Panc1 (cell line): Measurements from ENCODE around the gene DGAT2. TPM values are rescaled to one million over a fixed set of nuclear protein-coding genes. Genes with fewer than 3 reads are reported as not detected.

Source experiments
- ATAC-seq: fragments of 200-7000 bp; cut with Tn5 transposase; 2 replicates; pipeline ENCODE4 v1.9.1; 2020; ENCODE audit warnings: mild to moderate bottlenecking, moderate library complexity
- BruUV-seq: library from RNA; stranded (reverse); fragments of 400-500 nt; replicated peaks from 2 replicates; lab custom pipeline; 2021; lab: Mats Ljungman, UMichigan
- CTCF ChIA-PET: fragments of 300-600 bp; sonication (Branson Sonifier 250); formaldehyde crosslinking; loops from one replicate; lab custom pipeline; 2022; ENCODE audit warnings: antibody characterized with exemption; lab: Charles Lee
- POLR2A ChIA-PET: fragments of 300-600 bp; sonication (Branson Sonifier 250); formaldehyde crosslinking; loops from one replicate; lab custom pipeline; 2022; ENCODE audit warnings: antibody characterized with exemption; lab: Charles Lee
- DNase-seq: peaks from one replicate; pipeline ENCODE4 v3.0.0-alpha.2; 2010; ENCODE audit warnings: low read depth, low spot score
- H3K27ac ChIP-seq: 2 replicates; pipeline ENCODE4 v1.5.1; 2011; ENCODE audit warnings: mild to moderate bottlenecking, low read length, inconsistent platforms
- H3K27me3 ChIP-seq: fragments of 200-500 bp; sonication (Bioruptor generic); 2 replicates; pipeline ENCODE4 v1.6.0; 2014; ENCODE audit warnings: low read length, inconsistent platforms; ENCODE audit not compliant: control insufficient read depth, insufficient read depth
- H3K36me3 ChIP-seq: fragments of 200-500 bp; sonication (Bioruptor generic); 2 replicates; pipeline ENCODE4 v1.5.1; 2014; ENCODE audit warnings: inconsistent platforms, mild to moderate bottlenecking, low read length, moderate library complexity; ENCODE audit not compliant: control insufficient read depth, insufficient read depth
- H3K4me1 ChIP-seq: 2 replicates; pipeline ENCODE4 v1.5.1; 2011; ENCODE audit warnings: inconsistent platforms, mild to moderate bottlenecking, low read length, moderate library complexity; ENCODE audit not compliant: control insufficient read depth, insufficient read depth
- H3K4me3 ChIP-seq, 2 experiments: 2 replicates each; pipeline ENCODE4 v1.5.1; 2011 to 2012; ENCODE audit warnings: low read depth in 2 of 2, low read length in 2 of 2, mild to moderate bottlenecking in 2 of 2, inconsistent platforms in 1 of 2, moderate library complexity in 1 of 2
- H3K9me3 ChIP-seq: fragments of 200-500 bp; sonication (Bioruptor generic); 2 replicates; pipeline ENCODE4 v1.5.1; 2014; ENCODE audit warnings: low read depth, mild to moderate bottlenecking, inconsistent platforms, low read length, moderate library complexity; ENCODE audit not compliant: control insufficient read depth, insufficient read depth
- POLR2AphosphoS5 ChIP-seq: IDR thresholded peaks from 2 replicates; pipeline ENCODE4 v1.6.1; 2012; ENCODE audit warnings: mild to moderate bottlenecking, low read depth, low read length, moderate library complexity
- SIN3A ChIP-seq: IDR thresholded peaks from 2 replicates; pipeline ENCODE4 v1.6.1; 2012; ENCODE audit warnings: low read depth, mild to moderate bottlenecking, low read length, moderate library complexity, borderline replicate concordance; ENCODE audit not compliant: insufficient read depth
- TCF7L2 ChIP-seq: IDR thresholded peaks from 2 replicates; pipeline ENCODE4 v1.6.1; 2011; ENCODE audit warnings: mild to moderate bottlenecking, low read depth, low read length, inconsistent platforms
- in situ Hi-C: cut with HindIII; loops from 2 replicates; pipeline ENCODE4 v1.10.0; 2016; ENCODE audit warnings: low sequenced_read_pairs, low pct_unique_long_range_greater_than_20kb
- intact Hi-C: fragments of 100-400 bp; cut with micrococcal nuclease; formaldehyde crosslinking; loops from one replicate; pipeline ENCODE4 v1.10.0; 2022; ENCODE audit not compliant: unreplicated experiment
- total RNA-seq: library from RNA; stranded (reverse); gene quantifications from one replicate; pipeline ENCODE4 v1.2.1, GENCODE V29; 2021; ENCODE audit not compliant: unreplicated experiment
- TF ChIP-seq, protein P1 (sequence below): fragments of 450-650 bp; IDR thresholded peaks from 2 replicates; pipeline ENCODE4 v1.5.1; 2017; ENCODE audit warnings: mild to moderate bottlenecking
- TF ChIP-seq, protein P2 (sequence below), 2 experiments: IDR thresholded peaks; 2 replicates each; pipeline ENCODE4 v1.6.1; 2011 to 2012; ENCODE audit warnings: low read depth in 2 of 2, control low read depth in 1 of 2, low read length in 1 of 2, mild to moderate bottlenecking in 1 of 2, moderate library complexity in 1 of 2; ENCODE audit not compliant: insufficient read depth in 1 of 2

The DGAT2 gene
- total RNA-seq, 1 experiment from 2014 or later = 19.2 TPM

DNA sequence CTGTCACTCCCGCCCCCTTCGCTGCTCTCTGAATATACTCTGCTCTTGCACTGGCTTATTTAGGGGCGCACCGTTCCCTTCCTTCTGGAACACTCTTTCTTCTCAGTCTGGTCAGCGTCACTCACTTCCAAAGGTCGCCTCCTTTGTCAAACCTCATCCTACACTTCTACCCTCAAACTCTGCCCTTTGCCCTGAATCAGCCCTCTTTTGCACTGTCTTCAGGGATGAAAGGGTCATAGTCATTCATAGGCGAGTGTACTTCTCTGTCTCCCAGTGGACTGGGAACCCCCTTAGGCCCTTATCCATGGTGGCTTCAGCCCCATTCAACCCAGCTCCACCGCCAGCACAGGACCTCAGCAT lies 35.5 kb upstream of the DGAT2 start:
- no peaks in the 10 kb centered on the region for H3K9me3 ChIP-seq
- no peak overlapping the region for H3K4me3 ChIP-seq
- ChIA-PET POLR2A (no interaction called here), CTCF (no interaction called here)
- H3K4me1 ChIP-seq = no peaks in the 10 kb centered on the region
- peaks cover 19% of the 10 kb centered on the region for H3K27me3 ChIP-seq
- TF ChIP-seq, protein P1, sequence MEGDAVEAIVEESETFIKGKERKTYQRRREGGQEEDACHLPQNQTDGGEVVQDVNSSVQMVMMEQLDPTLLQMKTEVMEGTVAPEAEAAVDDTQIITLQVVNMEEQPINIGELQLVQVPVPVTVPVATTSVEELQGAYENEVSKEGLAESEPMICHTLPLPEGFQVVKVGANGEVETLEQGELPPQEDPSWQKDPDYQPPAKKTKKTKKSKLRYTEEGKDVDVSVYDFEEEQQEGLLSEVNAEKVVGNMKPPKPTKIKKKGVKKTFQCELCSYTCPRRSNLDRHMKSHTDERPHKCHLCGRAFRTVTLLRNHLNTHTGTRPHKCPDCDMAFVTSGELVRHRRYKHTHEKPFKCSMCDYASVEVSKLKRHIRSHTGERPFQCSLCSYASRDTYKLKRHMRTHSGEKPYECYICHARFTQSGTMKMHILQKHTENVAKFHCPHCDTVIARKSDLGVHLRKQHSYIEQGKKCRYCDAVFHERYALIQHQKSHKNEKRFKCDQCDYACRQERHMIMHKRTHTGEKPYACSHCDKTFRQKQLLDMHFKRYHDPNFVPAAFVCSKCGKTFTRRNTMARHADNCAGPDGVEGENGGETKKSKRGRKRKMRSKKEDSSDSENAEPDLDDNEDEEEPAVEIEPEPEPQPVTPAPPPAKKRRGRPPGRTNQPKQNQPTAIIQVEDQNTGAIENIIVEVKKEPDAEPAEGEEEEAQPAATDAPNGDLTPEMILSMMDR = no peak
- TF ChIP-seq SIN3A = no peak
- TF ChIP-seq TCF7L2 = no peak
- TF ChIP-seq POLR2AphosphoS5 = no peak
- TF ChIP-seq, protein P2, sequence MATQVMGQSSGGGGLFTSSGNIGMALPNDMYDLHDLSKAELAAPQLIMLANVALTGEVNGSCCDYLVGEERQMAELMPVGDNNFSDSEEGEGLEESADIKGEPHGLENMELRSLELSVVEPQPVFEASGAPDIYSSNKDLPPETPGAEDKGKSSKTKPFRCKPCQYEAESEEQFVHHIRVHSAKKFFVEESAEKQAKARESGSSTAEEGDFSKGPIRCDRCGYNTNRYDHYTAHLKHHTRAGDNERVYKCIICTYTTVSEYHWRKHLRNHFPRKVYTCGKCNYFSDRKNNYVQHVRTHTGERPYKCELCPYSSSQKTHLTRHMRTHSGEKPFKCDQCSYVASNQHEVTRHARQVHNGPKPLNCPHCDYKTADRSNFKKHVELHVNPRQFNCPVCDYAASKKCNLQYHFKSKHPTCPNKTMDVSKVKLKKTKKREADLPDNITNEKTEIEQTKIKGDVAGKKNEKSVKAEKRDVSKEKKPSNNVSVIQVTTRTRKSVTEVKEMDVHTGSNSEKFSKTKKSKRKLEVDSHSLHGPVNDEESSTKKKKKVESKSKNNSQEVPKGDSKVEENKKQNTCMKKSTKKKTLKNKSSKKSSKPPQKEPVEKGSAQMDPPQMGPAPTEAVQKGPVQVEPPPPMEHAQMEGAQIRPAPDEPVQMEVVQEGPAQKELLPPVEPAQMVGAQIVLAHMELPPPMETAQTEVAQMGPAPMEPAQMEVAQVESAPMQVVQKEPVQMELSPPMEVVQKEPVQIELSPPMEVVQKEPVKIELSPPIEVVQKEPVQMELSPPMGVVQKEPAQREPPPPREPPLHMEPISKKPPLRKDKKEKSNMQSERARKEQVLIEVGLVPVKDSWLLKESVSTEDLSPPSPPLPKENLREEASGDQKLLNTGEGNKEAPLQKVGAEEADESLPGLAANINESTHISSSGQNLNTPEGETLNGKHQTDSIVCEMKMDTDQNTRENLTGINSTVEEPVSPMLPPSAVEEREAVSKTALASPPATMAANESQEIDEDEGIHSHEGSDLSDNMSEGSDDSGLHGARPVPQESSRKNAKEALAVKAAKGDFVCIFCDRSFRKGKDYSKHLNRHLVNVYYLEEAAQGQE (IDR thresholded peaks at IDR 0.05; ENCODE audit: insufficient read depth in 1 of 2, low read depth in 2 of 2, low read length in 1 of 2) = no peak
- in situ Hi-C loops = no loop called here
- BruUV-seq = no TSS peak
- intact Hi-C loops = no loop called here
- H3K27ac ChIP-seq = no peak overlapping the region
- no peak for DNase-seq
- no peaks in the 10 kb centered on the region for H3K36me3 ChIP-seq
- no peak for ATAC-seq

DNA sequence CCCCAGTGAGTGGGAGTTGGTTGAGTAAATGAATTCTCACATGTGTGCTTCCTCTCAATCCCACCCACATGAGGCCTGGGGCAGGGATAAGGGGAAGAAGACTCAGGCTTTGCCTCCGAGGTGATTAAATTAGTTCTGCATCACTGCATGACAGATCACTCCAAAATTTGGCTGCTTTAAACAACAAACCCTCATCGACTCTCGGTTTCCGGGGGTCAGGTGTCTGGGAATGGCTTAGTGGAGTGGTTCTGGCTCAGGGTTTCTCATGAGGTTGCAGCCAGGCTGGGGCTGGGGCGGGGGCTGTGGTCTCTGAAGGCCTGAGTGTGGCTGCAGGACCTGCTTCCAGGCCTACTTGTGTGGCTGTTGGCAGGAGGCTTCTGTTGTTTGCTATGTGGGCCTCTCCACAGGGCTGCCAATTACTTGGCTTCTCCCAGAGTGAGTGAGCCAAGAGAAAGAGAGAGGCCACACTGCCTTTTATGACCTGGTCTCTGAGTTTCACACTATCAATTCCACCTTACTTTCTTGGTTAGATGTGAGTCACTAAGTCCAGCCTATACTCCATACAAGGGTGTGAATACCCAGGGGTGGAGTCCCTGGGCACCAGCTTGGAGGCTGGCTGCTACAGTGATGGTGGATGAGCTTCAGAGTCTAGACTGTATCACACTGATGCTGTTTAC lies 35.0 kb upstream of the DGAT2 start:
- ChIA-PET CTCF (interaction anchor here (1.1 kb wide), 1 partner anchor 10 kb away, joined by 4 read pairs; no protein-coding TSS in a partner anchor), POLR2A (no interaction called here)
- H3K27ac ChIP-seq = no peak overlapping the region
- DNase-seq = no peak
- intact Hi-C loops = no loop called here
- TF ChIP-seq, protein P2 (IDR thresholded peaks at IDR 0.05; ENCODE audit: insufficient read depth in 1 of 2, low read depth in 2 of 2, low read length in 1 of 2) = no peak
- TF ChIP-seq POLR2AphosphoS5 (no peak), TCF7L2 (no peak), SIN3A (no peak)
- TF ChIP-seq, protein P1 = no peak
- H3K36me3 ChIP-seq = no peaks in the 10 kb centered on the region
- H3K9me3 ChIP-seq = no peaks in the 10 kb centered on the region
- H3K4me3 ChIP-seq = no peak overlapping the region
- no peaks in the 10 kb centered on the region for H3K4me1 ChIP-seq
- no TSS peak for BruUV-seq
- in situ Hi-C loops = no loop called here
- 0 out of 2 replicates have a peak, but pooled peaks have one; percentile 12 for ATAC-seq
- H3K27me3 ChIP-seq = peaks cover 20% of the 10 kb centered on the region
